Measurements from ENCODE around the gene MRTFA.

The MRTFA gene

DNA sequence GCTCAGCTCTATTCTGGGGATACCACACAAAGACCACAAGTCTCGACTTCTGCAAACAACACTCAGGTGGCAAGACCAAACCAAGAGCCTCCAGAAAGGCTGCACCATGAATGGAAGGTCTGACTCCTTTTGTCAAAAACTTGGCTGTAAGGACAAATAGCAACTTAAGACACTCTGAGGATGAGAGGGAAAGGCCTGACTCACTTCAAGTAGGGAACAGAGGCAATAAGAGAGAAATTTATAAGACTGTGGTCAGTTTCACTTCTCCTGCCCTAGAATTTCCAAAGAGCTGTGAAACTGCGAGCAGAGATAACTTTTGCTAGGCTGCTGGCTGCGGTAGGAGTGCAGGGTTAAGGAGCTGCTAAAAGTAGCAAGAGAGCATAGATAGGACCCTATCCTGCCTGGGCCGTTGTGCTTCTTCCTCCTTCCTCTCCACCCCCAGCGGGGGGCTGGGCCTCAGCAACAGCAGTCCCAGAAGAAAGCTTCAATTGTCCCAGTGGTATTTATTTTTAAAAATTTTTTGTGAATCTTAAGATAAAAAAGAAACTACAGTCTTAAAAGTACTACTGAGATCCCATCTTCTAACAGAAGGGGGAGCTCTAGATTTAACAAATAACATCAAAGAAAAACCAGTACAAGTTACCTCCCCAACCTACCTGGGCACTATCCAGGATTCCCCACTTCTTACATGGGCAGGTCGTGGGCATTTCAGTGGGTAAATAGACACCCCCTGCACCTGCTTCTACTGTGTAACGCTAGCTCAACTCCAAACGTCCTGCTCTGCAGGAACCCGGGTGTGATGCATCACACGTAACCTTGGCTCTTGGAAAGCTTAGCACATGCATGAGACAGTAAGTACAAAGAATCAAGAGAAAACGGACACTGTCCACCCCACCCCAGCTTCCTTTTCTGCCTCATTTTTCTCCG, 199.8 kb downstream of the MRTFA start:
- no peaks in the 10 kb centered on the region for H3K27me3 ChIP-seq (ENCODE audit: control insufficient read depth, insufficient read depth, low read length)
- no peak overlapping the region for H2AFZ ChIP-seq
- TF ChIP-seq, protein P1, sequence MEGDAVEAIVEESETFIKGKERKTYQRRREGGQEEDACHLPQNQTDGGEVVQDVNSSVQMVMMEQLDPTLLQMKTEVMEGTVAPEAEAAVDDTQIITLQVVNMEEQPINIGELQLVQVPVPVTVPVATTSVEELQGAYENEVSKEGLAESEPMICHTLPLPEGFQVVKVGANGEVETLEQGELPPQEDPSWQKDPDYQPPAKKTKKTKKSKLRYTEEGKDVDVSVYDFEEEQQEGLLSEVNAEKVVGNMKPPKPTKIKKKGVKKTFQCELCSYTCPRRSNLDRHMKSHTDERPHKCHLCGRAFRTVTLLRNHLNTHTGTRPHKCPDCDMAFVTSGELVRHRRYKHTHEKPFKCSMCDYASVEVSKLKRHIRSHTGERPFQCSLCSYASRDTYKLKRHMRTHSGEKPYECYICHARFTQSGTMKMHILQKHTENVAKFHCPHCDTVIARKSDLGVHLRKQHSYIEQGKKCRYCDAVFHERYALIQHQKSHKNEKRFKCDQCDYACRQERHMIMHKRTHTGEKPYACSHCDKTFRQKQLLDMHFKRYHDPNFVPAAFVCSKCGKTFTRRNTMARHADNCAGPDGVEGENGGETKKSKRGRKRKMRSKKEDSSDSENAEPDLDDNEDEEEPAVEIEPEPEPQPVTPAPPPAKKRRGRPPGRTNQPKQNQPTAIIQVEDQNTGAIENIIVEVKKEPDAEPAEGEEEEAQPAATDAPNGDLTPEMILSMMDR (IDR thresholded peaks at IDR 0.05): peak; percentile 45
- no peak overlapping the region for H3K9ac ChIP-seq
- H3K79me2 ChIP-seq: no peaks in the 10 kb centered on the region
- H3K36me3 ChIP-seq (ENCODE audit: control insufficient read depth, insufficient read depth, low read length): no peaks in the 10 kb centered on the region
- no peak overlapping the region for H3K4me2 ChIP-seq (ENCODE audit: low read length)
- no peaks in the 10 kb centered on the region for H3K9me3 ChIP-seq (ENCODE audit: control insufficient read depth, low read length)
- no peak overlapping the region for H3K27ac ChIP-seq
- no peak overlapping the region for H3K4me3 ChIP-seq (ENCODE audit: low read depth, low read length)
- no peaks in the 10 kb centered on the region for H3K4me1 ChIP-seq

GRCh38 chr22:40434745-40435144, 201.8 kb downstream of the MRTFA start:
- Histone ChIP-seq H3K36me3 (ENCODE audit: control insufficient read depth, insufficient read depth, low read length) (no peaks in the 10 kb centered on the region), H3K9ac (no peak overlapping the region), H3K4me3 (ENCODE audit: low read depth, low read length) (no peak overlapping the region), H2AFZ (no peak overlapping the region), H3K4me1 (no peaks in the 10 kb centered on the region), H3K79me2 (no peaks in the 10 kb centered on the region), H3K27me3 (ENCODE audit: control insufficient read depth, insufficient read depth, low read length) (no peaks in the 10 kb centered on the region), H3K27ac (no peak overlapping the region), H3K4me2 (ENCODE audit: low read length) (no peak overlapping the region), H3K9me3 (ENCODE audit: control insufficient read depth, low read length) (no peaks in the 10 kb centered on the region)
- TF ChIP-seq, protein P1 (IDR thresholded peaks at IDR 0.05): no peak

- Histone ChIP-seq H3K4me1 (no peaks in the 10 kb centered on the region), H3K27ac (no peak overlapping the region)
Measured at GRCh38 chr22:40434106-40434505, 202.4 kb downstream of the MRTFA start.

DNA sequence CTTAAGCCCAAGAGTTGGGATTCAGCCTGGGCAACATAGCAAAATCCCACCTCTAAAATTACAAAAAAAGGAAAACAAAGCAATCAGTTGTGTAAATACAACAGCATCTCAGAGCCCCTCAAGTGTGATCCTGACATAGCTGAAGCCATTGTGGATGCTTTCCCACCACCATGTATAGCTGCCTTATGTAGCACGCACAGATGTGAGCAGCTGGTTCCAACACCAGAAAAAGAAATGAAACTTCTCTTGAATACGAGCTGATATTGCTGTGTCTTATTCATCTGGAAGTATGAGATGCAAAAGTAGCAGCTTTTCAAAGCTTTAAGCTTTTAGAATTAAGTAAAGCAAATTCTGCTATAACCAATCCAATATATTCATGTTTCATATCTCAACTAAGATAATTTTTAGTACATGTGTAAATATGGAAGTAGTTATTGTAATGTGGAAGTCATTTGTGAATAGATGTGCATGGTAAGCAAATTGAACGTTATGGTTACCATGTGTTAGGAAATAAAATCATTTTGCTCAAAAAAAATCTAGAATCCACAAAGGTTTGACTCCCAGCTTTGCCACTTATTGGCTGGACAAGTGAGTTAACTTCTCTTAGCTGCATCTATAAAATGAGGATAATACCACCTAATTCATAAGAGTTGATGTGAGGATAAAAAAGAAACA, 203.0 kb downstream of the MRTFA start:
- Histone ChIP-seq H3K4me2 (ENCODE audit: low read length) (no peak overlapping the region), H3K9ac (no peak overlapping the region), H3K4me1 (no peaks in the 10 kb centered on the region), H3K4me3 (ENCODE audit: low read depth, low read length) (no peak overlapping the region), H3K9me3 (ENCODE audit: control insufficient read depth, low read length) (no peaks in the 10 kb centered on the region), H3K36me3 (ENCODE audit: control insufficient read depth, insufficient read depth, low read length) (no peaks in the 10 kb centered on the region), H3K79me2 (no peaks in the 10 kb centered on the region), H3K27ac (no peak overlapping the region), H3K27me3 (ENCODE audit: control insufficient read depth, insufficient read depth, low read length) (no peaks in the 10 kb centered on the region), H2AFZ (no peak overlapping the region)
- TF ChIP-seq, protein P1 (IDR thresholded peaks at IDR 0.05): no peak

More at GRCh38 chr22:40434106-40434505, 202.4 kb downstream of the MRTFA start:
- no peak overlapping the region for H3K4me2 ChIP-seq (ENCODE audit: low read length)
- H3K36me3 ChIP-seq (ENCODE audit: control insufficient read depth, insufficient read depth, low read length): no peaks in the 10 kb centered on the region
- TF ChIP-seq, protein P1 (IDR thresholded peaks at IDR 0.05): no peak
- no peaks in the 10 kb centered on the region for H3K27me3 ChIP-seq (ENCODE audit: control insufficient read depth, insufficient read depth, low read length)
- H3K9ac ChIP-seq: no peak overlapping the region
- H3K9me3 ChIP-seq (ENCODE audit: control insufficient read depth, low read length): no peaks in the 10 kb centered on the region
- H2AFZ ChIP-seq: no peak overlapping the region
- H3K79me2 ChIP-seq: no peaks in the 10 kb centered on the region
- H3K4me3 ChIP-seq (ENCODE audit: low read depth, low read length): no peak overlapping the region

All from parathyroid adenoma (tissue), 2 donors.